WTC11 (cell line): ENCODE results near the gene QPCTL. TPM values are rescaled to one million over a fixed set of nuclear protein-coding genes. Genes with fewer than 3 reads are reported as not detected.

ENCODE experiments used
- ATAC-seq: fragments of 200-7000 bp; cut with Tn5 transposase; 2 replicates; pipeline ENCODE4 v1.10.0; 2021; ENCODE audit warnings: mild to moderate bottlenecking, moderate library complexity
- CTCF ChIA-PET: fragments of 300-600 bp; sonication (Branson Sonifier 250); formaldehyde crosslinking; loops from one replicate; lab custom pipeline; 2021; ENCODE audit warnings: antibody characterized with exemption; lab: Charles Lee
- POLR2A ChIA-PET: fragments of 350-600 bp; sonication (Branson Sonifier 250); formaldehyde crosslinking; loops from one replicate; lab custom pipeline; 2021; ENCODE audit warnings: antibody characterized with exemption; lab: Charles Lee
- DNase-seq: peaks from one replicate; pipeline ENCODE4 v3.0.0; 2021; ENCODE audit warnings: low spot score
- H3K27ac Mint-ChIP-seq: 2 replicates; pipeline ENCODE4 v1.8.0; 2021; ENCODE audit warnings: mixed read lengths
- H3K27me3 Mint-ChIP-seq: 2 replicates; pipeline ENCODE4 v1.8.0; 2021; ENCODE audit warnings: low read depth, mild to moderate bottlenecking, moderate library complexity, mixed read lengths
- H3K36me3 Mint-ChIP-seq: 2 replicates; pipeline ENCODE4 v1.8.0; 2021; ENCODE audit warnings: mixed read lengths
- H3K4me1 Mint-ChIP-seq: 2 replicates; pipeline ENCODE4 v1.8.0; 2022; ENCODE audit warnings: mixed read lengths
- H3K4me3 Mint-ChIP-seq: 2 replicates; pipeline ENCODE4 v1.8.0; 2021; ENCODE audit warnings: mild to moderate bottlenecking, moderate library complexity, mixed read lengths
- H3K9me3 Mint-ChIP-seq: 2 replicates; pipeline ENCODE4 v1.8.0; 2021; ENCODE audit warnings: mixed read lengths
- CREB1 ChIP-seq: sonication (generic); formaldehyde crosslinking; IDR thresholded peaks from 2 replicates; pipeline ENCODE4 v1.8.0; 2023; ENCODE audit warnings: mild to moderate bottlenecking, missing genetic modification reagents
- ESRRA ChIP-seq: sonication (generic); formaldehyde crosslinking; IDR thresholded peaks from 2 replicates; pipeline ENCODE4 v1.8.1; 2022; ENCODE audit warnings: mild to moderate bottlenecking, missing genetic modification reagents, borderline replicate concordance
- FOXP1 ChIP-seq: sonication (generic); formaldehyde crosslinking; IDR thresholded peaks from 2 replicates; pipeline ENCODE4 v1.8.0; 2022; ENCODE audit warnings: missing genetic modification reagents, mild to moderate bottlenecking, moderate library complexity, borderline replicate concordance
- GTF2I ChIP-seq: fragments of 250-450 bp; sonication (Bioruptor Pico); conservative IDR thresholded peaks from 2 replicates; pipeline ENCODE4 v1.4.0; 2021; ENCODE audit warnings: mild to moderate bottlenecking
- NFATC4 ChIP-seq: fragments of 250-450 bp; sonication (Bioruptor Pico); IDR thresholded peaks from 2 replicates; pipeline ENCODE4 v1.9.0; 2021; ENCODE audit warnings: mild to moderate bottlenecking
- NR2C2 ChIP-seq: sonication (generic); formaldehyde crosslinking; IDR thresholded peaks from 2 replicates; pipeline ENCODE4 v1.8.0; 2022; ENCODE audit warnings: mild to moderate bottlenecking, missing genetic modification reagents
- SOX15 ChIP-seq: fragments of 250-450 bp; sonication (Bioruptor Pico); IDR thresholded peaks from 2 replicates; pipeline ENCODE4 v1.9.0; 2021; ENCODE audit warnings: mild to moderate bottlenecking
- SP1 ChIP-seq: sonication (generic); formaldehyde crosslinking; conservative IDR thresholded peaks from 2 replicates; pipeline ENCODE4 v1.8.1; 2022; ENCODE audit warnings: missing genetic modification reagents
- TCF7 ChIP-seq: sonication (generic); formaldehyde crosslinking; IDR thresholded peaks from 2 replicates; pipeline ENCODE4 v1.8.0; 2022; ENCODE audit warnings: mild to moderate bottlenecking, low read depth, missing genetic modification reagents, moderate library complexity
- TEAD4 ChIP-seq: sonication (generic); formaldehyde crosslinking; IDR thresholded peaks from 2 replicates; pipeline ENCODE4 v1.8.0; 2022; ENCODE audit warnings: mild to moderate bottlenecking, missing genetic modification reagents
- ZNF317 ChIP-seq: sonication (generic); formaldehyde crosslinking; IDR thresholded peaks from 2 replicates; pipeline ENCODE4 v1.8.1; 2023; ENCODE audit warnings: low read depth, mild to moderate bottlenecking, moderate library complexity, missing genetic modification reagents, borderline replicate concordance
- total RNA-seq: library from RNA; stranded (reverse); gene quantifications from 3 replicates; pipeline ENCODE4 v1.2.3, GENCODE V29; 2021
- TF ChIP-seq, protein P1 (sequence below): sonication (generic); formaldehyde crosslinking; IDR thresholded peaks from 2 replicates; pipeline ENCODE4 v1.8.0; 2022; ENCODE audit warnings: missing genetic modification reagents
- TF ChIP-seq, protein P2 (sequence below): sonication (generic); formaldehyde crosslinking; IDR thresholded peaks from 2 replicates; pipeline ENCODE4 v1.8.0; 2023; ENCODE audit warnings: mild to moderate bottlenecking, missing genetic modification reagents
- TF ChIP-seq, protein P3 (sequence below): sonication (generic); formaldehyde crosslinking; conservative IDR thresholded peaks from 2 replicates; pipeline ENCODE4 v1.8.1; 2023; ENCODE audit warnings: mild to moderate bottlenecking, low read depth, missing genetic modification reagents, moderate library complexity
- TF ChIP-seq, protein P4 (sequence below): fragments of 250-450 bp; sonication (Bioruptor Pico); IDR thresholded peaks from 2 replicates; pipeline ENCODE4 v1.8.0; 2021; ENCODE audit warnings: mild to moderate bottlenecking
- TF ChIP-seq, protein P5 (sequence below): sonication (generic); formaldehyde crosslinking; IDR thresholded peaks from 2 replicates; pipeline ENCODE4 v1.8.1; 2023; ENCODE audit warnings: mild to moderate bottlenecking, missing genetic modification reagents, moderate library complexity
- TF ChIP-seq, protein P6 (sequence below): fragments of 200-600 bp; IDR thresholded peaks from 2 replicates; pipeline ENCODE4 v1.8.0; 2022; ENCODE audit warnings: antibody characterized with exemption
- TF ChIP-seq, protein P7 (sequence below): fragments of 250-450 bp; sonication (Bioruptor Pico); conservative IDR thresholded peaks from 2 replicates; pipeline ENCODE4 v1.9.0; 2021; ENCODE audit warnings: mild to moderate bottlenecking

Gene QPCTL
- total RNA-seq, 1 experiment from 2014 or later = 33.3 TPM

DNA sequence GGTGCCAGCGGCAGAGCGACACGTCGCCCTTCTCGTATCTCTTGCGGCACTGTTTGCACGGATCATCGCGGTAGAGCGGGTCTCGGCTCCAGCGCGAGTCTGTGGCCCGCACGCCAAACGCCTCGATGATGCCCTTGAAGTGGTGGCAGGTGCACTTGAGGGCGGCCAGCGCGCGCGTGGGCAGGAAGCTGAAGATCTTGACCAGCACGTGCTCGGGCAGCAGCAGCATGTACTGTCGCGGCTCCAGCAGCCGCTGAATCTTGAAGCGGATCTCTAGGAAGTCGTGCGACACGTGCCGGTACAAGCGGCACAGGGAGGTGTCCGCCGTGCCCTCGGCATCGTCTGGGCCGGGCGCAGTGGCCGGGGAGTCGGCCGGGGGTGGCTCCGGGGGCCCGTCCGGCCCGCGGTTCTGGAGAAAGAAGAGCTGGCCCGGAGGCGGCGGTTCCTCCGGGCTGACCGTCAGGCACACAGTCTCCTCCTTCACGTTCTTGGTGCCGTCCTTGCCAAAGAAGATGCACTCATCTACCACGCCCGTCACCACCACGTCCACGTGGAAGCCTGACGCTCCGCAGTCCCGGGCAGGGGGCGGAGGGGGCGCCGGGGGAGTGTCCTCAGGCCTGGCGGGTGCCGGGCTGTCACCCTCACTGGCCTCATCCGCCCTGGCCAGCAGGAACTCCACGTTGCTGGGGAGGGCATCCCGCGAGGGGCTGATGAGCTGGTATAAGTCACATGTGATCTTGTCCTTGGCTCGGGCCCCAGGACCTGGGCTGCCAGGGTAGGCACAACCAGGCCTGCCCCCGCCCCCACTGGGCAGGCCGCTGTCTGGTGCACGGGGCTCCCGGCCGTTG, 19.6 kb downstream of the QPCTL start (continued):
- TF ChIP-seq, protein P1, sequence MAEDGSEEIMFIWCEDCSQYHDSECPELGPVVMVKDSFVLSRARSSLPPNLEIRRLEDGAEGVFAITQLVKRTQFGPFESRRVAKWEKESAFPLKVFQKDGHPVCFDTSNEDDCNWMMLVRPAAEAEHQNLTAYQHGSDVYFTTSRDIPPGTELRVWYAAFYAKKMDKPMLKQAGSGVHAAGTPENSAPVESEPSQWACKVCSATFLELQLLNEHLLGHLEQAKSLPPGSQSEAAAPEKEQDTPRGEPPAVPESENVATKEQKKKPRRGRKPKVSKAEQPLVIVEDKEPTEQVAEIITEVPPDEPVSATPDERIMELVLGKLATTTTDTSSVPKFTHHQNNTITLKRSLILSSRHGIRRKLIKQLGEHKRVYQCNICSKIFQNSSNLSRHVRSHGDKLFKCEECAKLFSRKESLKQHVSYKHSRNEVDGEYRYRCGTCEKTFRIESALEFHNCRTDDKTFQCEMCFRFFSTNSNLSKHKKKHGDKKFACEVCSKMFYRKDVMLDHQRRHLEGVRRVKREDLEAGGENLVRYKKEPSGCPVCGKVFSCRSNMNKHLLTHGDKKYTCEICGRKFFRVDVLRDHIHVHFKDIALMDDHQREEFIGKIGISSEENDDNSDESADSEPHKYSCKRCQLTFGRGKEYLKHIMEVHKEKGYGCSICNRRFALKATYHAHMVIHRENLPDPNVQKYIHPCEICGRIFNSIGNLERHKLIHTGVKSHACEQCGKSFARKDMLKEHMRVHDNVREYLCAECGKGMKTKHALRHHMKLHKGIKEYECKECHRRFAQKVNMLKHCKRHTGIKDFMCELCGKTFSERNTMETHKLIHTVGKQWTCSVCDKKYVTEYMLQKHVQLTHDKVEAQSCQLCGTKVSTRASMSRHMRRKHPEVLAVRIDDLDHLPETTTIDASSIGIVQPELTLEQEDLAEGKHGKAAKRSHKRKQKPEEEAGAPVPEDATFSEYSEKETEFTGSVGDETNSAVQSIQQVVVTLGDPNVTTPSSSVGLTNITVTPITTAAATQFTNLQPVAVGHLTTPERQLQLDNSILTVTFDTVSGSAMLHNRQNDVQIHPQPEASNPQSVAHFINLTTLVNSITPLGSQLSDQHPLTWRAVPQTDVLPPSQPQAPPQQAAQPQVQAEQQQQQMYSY (CRISPR knock-in tag) = no peak
- TF ChIP-seq TEAD4 (CRISPR knock-in tag) (no peak), ESRRA (CRISPR knock-in tag) (no peak)
- TF ChIP-seq, protein P2, sequence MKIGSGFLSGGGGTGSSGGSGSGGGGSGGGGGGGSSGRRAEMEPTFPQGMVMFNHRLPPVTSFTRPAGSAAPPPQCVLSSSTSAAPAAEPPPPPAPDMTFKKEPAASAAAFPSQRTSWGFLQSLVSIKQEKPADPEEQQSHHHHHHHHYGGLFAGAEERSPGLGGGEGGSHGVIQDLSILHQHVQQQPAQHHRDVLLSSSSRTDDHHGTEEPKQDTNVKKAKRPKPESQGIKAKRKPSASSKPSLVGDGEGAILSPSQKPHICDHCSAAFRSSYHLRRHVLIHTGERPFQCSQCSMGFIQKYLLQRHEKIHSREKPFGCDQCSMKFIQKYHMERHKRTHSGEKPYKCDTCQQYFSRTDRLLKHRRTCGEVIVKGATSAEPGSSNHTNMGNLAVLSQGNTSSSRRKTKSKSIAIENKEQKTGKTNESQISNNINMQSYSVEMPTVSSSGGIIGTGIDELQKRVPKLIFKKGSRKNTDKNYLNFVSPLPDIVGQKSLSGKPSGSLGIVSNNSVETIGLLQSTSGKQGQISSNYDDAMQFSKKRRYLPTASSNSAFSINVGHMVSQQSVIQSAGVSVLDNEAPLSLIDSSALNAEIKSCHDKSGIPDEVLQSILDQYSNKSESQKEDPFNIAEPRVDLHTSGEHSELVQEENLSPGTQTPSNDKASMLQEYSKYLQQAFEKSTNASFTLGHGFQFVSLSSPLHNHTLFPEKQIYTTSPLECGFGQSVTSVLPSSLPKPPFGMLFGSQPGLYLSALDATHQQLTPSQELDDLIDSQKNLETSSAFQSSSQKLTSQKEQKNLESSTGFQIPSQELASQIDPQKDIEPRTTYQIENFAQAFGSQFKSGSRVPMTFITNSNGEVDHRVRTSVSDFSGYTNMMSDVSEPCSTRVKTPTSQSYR (CRISPR knock-in tag) = no peak

DNA sequence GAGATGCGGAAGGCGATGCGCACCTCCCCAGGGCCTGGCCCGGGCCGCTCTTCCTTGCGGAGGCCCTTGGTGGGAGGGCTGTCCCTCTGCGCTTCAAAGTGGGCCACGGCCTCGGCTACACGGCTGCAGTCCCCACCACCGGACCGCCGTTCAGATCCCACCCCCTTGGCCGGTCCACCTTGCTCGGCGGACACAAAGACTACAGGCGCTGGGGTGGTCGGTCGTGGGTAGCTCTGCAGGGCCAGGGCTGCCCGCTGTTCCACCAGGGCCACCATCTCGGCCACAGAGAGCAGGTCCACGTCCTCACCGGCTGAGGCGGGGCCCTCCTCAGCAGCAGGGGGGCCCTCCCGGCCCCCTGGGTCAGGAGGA, 20.2 kb downstream of the QPCTL start:
- no peak overlapping the region for H3K4me3 Mint-ChIP-seq
- no peaks in the 10 kb centered on the region for H3K9me3 Mint-ChIP-seq
- peaks cover 25% of the 10 kb centered on the region for H3K4me1 Mint-ChIP-seq
- no peak overlapping the region for H3K27ac Mint-ChIP-seq
- no peaks in the 10 kb centered on the region; the same call in 1 of the 2 replicates for H3K36me3 Mint-ChIP-seq
- ATAC-seq (no peak), DNase-seq (no peak)
- ChIA-PET CTCF (interaction anchor here (0.9 to 1.4 kb wide), 2 partner anchors 20 to 104 kb away, joined by 4 read pairs; partner anchors contain the start of gene QPCTL), POLR2A (interaction anchor here (1.0 kb wide), 1 partner anchor 57 kb away, joined by 5 read pairs; the partner anchor contains the start of gene SIX5)
- no peaks in the 10 kb centered on the region; the same call in 1 of the 2 replicates for H3K27me3 Mint-ChIP-seq
- TF ChIP-seq CREB1 (CRISPR knock-in tag) (no peak), ZNF317 (no peak), NFATC4 (CRISPR knock-in tag) (no peak), SOX15 (CRISPR knock-in tag) (no peak), GTF2I (CRISPR knock-in tag) (no peak), TEAD4 (CRISPR knock-in tag) (no peak), SP1 (CRISPR knock-in tag) (no peak), ESRRA (CRISPR knock-in tag) (no peak), TCF7 (CRISPR knock-in tag) (no peak), FOXP1 (no peak), NR2C2 (CRISPR knock-in tag) (no peak)
- TF ChIP-seq, protein P3, sequence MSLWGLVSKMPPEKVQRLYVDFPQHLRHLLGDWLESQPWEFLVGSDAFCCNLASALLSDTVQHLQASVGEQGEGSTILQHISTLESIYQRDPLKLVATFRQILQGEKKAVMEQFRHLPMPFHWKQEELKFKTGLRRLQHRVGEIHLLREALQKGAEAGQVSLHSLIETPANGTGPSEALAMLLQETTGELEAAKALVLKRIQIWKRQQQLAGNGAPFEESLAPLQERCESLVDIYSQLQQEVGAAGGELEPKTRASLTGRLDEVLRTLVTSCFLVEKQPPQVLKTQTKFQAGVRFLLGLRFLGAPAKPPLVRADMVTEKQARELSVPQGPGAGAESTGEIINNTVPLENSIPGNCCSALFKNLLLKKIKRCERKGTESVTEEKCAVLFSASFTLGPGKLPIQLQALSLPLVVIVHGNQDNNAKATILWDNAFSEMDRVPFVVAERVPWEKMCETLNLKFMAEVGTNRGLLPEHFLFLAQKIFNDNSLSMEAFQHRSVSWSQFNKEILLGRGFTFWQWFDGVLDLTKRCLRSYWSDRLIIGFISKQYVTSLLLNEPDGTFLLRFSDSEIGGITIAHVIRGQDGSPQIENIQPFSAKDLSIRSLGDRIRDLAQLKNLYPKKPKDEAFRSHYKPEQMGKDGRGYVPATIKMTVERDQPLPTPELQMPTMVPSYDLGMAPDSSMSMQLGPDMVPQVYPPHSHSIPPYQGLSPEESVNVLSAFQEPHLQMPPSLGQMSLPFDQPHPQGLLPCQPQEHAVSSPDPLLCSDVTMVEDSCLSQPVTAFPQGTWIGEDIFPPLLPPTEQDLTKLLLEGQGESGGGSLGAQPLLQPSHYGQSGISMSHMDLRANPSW (CRISPR knock-in tag) = no peak
- TF ChIP-seq, protein P4, sequence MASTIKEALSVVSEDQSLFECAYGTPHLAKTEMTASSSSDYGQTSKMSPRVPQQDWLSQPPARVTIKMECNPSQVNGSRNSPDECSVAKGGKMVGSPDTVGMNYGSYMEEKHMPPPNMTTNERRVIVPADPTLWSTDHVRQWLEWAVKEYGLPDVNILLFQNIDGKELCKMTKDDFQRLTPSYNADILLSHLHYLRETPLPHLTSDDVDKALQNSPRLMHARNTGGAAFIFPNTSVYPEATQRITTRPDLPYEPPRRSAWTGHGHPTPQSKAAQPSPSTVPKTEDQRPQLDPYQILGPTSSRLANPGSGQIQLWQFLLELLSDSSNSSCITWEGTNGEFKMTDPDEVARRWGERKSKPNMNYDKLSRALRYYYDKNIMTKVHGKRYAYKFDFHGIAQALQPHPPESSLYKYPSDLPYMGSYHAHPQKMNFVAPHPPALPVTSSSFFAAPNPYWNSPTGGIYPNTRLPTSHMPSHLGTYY = no peak
- TF ChIP-seq, protein P5, sequence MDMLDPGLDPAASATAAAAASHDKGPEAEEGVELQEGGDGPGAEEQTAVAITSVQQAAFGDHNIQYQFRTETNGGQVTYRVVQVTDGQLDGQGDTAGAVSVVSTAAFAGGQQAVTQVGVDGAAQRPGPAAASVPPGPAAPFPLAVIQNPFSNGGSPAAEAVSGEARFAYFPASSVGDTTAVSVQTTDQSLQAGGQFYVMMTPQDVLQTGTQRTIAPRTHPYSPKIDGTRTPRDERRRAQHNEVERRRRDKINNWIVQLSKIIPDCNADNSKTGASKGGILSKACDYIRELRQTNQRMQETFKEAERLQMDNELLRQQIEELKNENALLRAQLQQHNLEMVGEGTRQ (CRISPR knock-in tag) = no peak
- TF ChIP-seq, protein P6, sequence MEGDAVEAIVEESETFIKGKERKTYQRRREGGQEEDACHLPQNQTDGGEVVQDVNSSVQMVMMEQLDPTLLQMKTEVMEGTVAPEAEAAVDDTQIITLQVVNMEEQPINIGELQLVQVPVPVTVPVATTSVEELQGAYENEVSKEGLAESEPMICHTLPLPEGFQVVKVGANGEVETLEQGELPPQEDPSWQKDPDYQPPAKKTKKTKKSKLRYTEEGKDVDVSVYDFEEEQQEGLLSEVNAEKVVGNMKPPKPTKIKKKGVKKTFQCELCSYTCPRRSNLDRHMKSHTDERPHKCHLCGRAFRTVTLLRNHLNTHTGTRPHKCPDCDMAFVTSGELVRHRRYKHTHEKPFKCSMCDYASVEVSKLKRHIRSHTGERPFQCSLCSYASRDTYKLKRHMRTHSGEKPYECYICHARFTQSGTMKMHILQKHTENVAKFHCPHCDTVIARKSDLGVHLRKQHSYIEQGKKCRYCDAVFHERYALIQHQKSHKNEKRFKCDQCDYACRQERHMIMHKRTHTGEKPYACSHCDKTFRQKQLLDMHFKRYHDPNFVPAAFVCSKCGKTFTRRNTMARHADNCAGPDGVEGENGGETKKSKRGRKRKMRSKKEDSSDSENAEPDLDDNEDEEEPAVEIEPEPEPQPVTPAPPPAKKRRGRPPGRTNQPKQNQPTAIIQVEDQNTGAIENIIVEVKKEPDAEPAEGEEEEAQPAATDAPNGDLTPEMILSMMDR = no peak
- TF ChIP-seq, protein P7, sequence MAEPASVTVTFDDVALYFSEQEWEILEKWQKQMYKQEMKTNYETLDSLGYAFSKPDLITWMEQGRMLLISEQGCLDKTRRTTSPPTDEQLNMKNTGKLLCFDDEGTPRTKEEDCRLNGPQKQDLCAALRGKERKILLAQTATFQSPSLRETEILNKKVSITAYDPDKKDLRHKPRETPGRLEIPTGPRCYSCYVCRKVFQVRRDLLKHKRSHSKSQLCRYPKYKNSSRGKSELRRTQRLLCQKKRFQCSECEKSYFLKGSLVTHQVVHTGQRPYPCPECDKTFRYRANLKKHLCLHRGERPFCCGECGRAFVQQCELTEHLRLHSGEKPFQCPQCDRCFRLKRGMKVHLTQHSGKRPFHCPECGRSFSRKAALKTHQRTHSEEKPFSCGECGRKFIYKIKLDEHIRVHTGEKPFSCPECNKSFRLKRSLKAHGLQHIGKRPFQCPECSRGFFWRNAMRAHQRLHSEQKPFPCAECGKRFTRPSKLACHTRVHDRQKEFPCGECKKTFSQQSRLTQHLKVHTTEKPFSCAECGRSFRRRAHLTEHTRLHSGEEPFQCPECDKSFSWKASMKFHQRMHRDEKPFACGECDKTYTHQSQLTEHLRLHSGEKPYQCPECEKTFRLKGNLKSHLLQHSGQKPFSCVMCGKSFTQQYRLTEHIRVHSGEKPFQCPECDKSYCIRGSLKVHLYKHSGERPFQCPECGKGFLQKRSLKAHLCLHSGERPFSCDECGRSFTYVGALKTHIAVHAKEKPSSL (CRISPR knock-in tag) = no peak
